ENCODE measurements around the gene CYP2B6.
"Not testable (repeated sequence)": the region's sequence is repeated elsewhere in the genome, so short reads cannot be mapped to it uniquely, and the experiment has no call there.

Gene CYP2B6

GRCh38 chr19:40990972-40991381, at the start of gene CYP2B6:
Gene CYP2B6, plus strand, starts transcription at chr19:40991282. Its CDS starts 24 bp downstream, at chr19:40991306.
- no peak for DNase-seq

GRCh38 chr19:40941481-40942219, 49.4 kb upstream of the CYP2B6 start:
- no peak for DNase-seq

- no peak for DNase-seq
These were observed 45.4 kb upstream of the CYP2B6 start for GRCh38 chr19:40945645-40946044.

GRCh38 chr19:40947114-40947513, 44.0 kb upstream of the CYP2B6 start:
- no peak for DNase-seq

GRCh38 chr19:40947573-40947972, 43.5 kb upstream of the CYP2B6 start:
- no peak for DNase-seq

- DNase-seq: no peak
These were observed 42.3 kb upstream of the CYP2B6 start for GRCh38 chr19:40948580-40949299.

GRCh38 chr19:40954573-40954972, 36.5 kb upstream of the CYP2B6 start:
- no peak for DNase-seq

GRCh38 chr19:40959338-40959737, 31.7 kb upstream of the CYP2B6 start:
- no peak for DNase-seq

- DNase-seq: no peak
These were observed 30.9 kb upstream of the CYP2B6 start for GRCh38 chr19:40960062-40960685.

- DNase-seq: no peak
These were observed 30.3 kb upstream of the CYP2B6 start for GRCh38 chr19:40960780-40961179.

GRCh38 chr19:40962460-40962961, 28.6 kb upstream of the CYP2B6 start:
- DNase-seq: no peak

- not testable (repeated sequence) for DNase-seq
These were observed 26.7 kb upstream of the CYP2B6 start for GRCh38 chr19:40964361-40964760.

GRCh38 chr19:40965351-40965750, 25.7 kb upstream of the CYP2B6 start:
- not testable (repeated sequence) for DNase-seq

GRCh38 chr19:40966591-40966990, 24.5 kb upstream of the CYP2B6 start:
- DNase-seq: not testable (repeated sequence)

- DNase-seq: not testable (repeated sequence)
These were observed 23.0 kb upstream of the CYP2B6 start for GRCh38 chr19:40968065-40968464.

- DNase-seq: not testable (repeated sequence)
These were observed 21.4 kb upstream of the CYP2B6 start for GRCh38 chr19:40969721-40970120.

GRCh38 chr19:40970396-40971345, 20.4 kb upstream of the CYP2B6 start:
- not testable (repeated sequence) for DNase-seq

- DNase-seq: peak; percentile 45
These were observed 16.4 kb upstream of the CYP2B6 start for GRCh38 chr19:40974633-40975037.

GRCh38 chr19:40976134-40976533, 14.9 kb upstream of the CYP2B6 start:
- no peak for DNase-seq

GRCh38 chr19:40976724-40977123, 14.4 kb upstream of the CYP2B6 start:
- DNase-seq: no peak

GRCh38 chr19:40979759-40980158, 11.3 kb upstream of the CYP2B6 start:
- DNase-seq: not testable (repeated sequence)

- DNase-seq: not testable (repeated sequence)
These were observed 10.2 kb upstream of the CYP2B6 start for GRCh38 chr19:40980743-40981442.

Data from NCI-H146 (cell line).